GM23248 (cell line): ENCODE measurements around the gene UBE2C. TPM values are rescaled to one million over a fixed set of nuclear protein-coding genes. Genes with fewer than 3 reads are reported as not detected.

ENCODE experiments used
- DNase-seq: peaks from one replicate; pipeline ENCODE4 v3.0.0-alpha.2; 2015
- H2AFZ ChIP-seq: fragments of 200-600 bp; sonication (generic); 2 replicates; pipeline ENCODE4 v1.6.1; 2016; ENCODE audit warnings: antibody characterized with exemption
- H3F3A ChIP-seq: fragments of 200-600 bp; sonication (generic); 2 replicates; pipeline ENCODE4 v1.6.1; 2016; ENCODE audit warnings: mild to moderate bottlenecking, antibody characterized with exemption, mixed run types; ENCODE audit not compliant: insufficient read depth
- H3K27ac ChIP-seq: fragments of 200-600 bp; sonication (generic); 2 replicates; pipeline ENCODE4 v1.5.1; 2016; ENCODE audit warnings: mild to moderate bottlenecking
- H3K27me3 ChIP-seq: fragments of 200-600 bp; sonication (generic); replicated peaks from 2 replicates; pipeline ENCODE4 v1.6.1; 2016; ENCODE audit warnings: mild to moderate bottlenecking; ENCODE audit not compliant: insufficient read depth
- H3K36me3 ChIP-seq: fragments of 200-600 bp; sonication (generic); 2 replicates; pipeline ENCODE4 v1.6.1; 2016; ENCODE audit warnings: low read depth, mild to moderate bottlenecking
- H3K4me1 ChIP-seq: fragments of 200-600 bp; sonication (generic); 2 replicates; pipeline ENCODE4 v1.6.1; 2016; ENCODE audit warnings: mild to moderate bottlenecking; ENCODE audit not compliant: insufficient read depth
- H3K4me2 ChIP-seq: fragments of 200-600 bp; sonication (generic); one replicate; pipeline ENCODE4 v1.6.1; 2016; ENCODE audit warnings: mild to moderate bottlenecking; ENCODE audit not compliant: unreplicated experiment
- H3K4me3 ChIP-seq: fragments of 200-600 bp; sonication (generic); 2 replicates; pipeline ENCODE4 v1.5.1; 2016; ENCODE audit warnings: mild to moderate bottlenecking
- H3K79me2 ChIP-seq: fragments of 200-600 bp; sonication (generic); 2 replicates; pipeline ENCODE4 v1.6.1; 2016; ENCODE audit warnings: mild to moderate bottlenecking; ENCODE audit not compliant: insufficient read depth
- H3K9ac ChIP-seq: fragments of 200-600 bp; sonication (generic); 2 replicates; pipeline ENCODE4 v1.6.1; 2016; ENCODE audit warnings: mild to moderate bottlenecking
- H3K9me2 ChIP-seq: fragments of 200-600 bp; sonication (generic); 2 replicates; pipeline ENCODE4 v1.6.1; 2016; ENCODE audit warnings: mixed run types, mild to moderate bottlenecking, moderate library complexity; ENCODE audit not compliant: insufficient read depth
- H3K9me3 ChIP-seq: fragments of 200-600 bp; sonication (generic); one replicate; pipeline ENCODE4 v1.6.1; 2017; ENCODE audit warnings: low read depth
- H4K20me1 ChIP-seq: fragments of 200-600 bp; sonication (generic); 2 replicates; pipeline ENCODE4 v1.6.0; 2016; ENCODE audit not compliant: insufficient read depth
- EZH2 ChIP-seq: fragments of 200-600 bp; sonication (generic); IDR thresholded peaks from 2 replicates; pipeline ENCODE4 v1.6.1; 2018; ENCODE audit warnings: antibody characterized with exemption, mild to moderate bottlenecking; ENCODE audit not compliant: insufficient read depth, poor library complexity, severe bottlenecking
- EZH2phosphoT487 ChIP-seq: fragments of 200-600 bp; sonication (generic); IDR thresholded peaks from 2 replicates; pipeline ENCODE4 v1.6.1; 2018; ENCODE audit warnings: antibody characterized with exemption, moderate library complexity, mild to moderate bottlenecking, low read depth; ENCODE audit not compliant: insufficient read depth
- WGBS, 2 experiments: methylation state at CpG; one replicate each; pipeline ENCODE4 v1.1.6; 2015 to 2017; ENCODE audit warnings: low lambda C conversion rate in 2 of 2, low coverage in 1 of 2; ENCODE audit errors: missing lambda C conversion rate in 2 of 2; 5-methylcytosine and 5-hydroxymethylcytosine counted together
- in situ Hi-C: fragments of 300-500 bp; cut with MboI; formaldehyde crosslinking; loops from 2 replicates; pipeline ENCODE4 v1.15.0; 2020
- polyA plus RNA-seq: library from polyadenylated mRNA; unstranded; fragments of >200 nt; fragmentation: Nextera tagmentation; extraction: Ambion mirVana; gene quantifications from 2 replicates; pipeline ENCODE4 v1.2.1, GENCODE V29; 2016
- total RNA-seq: library from RNA; depleted of rRNA; stranded (reverse); fragments of >200 nt; shearing (Covaris generic); gene quantifications from 2 replicates; pipeline ENCODE4 v1.2.3, GENCODE V29; 2014

The UBE2C gene
- total and polyA plus RNA-seq, 2 experiments from 2014 or later: 33.8 to 69.2 TPM

DNA sequence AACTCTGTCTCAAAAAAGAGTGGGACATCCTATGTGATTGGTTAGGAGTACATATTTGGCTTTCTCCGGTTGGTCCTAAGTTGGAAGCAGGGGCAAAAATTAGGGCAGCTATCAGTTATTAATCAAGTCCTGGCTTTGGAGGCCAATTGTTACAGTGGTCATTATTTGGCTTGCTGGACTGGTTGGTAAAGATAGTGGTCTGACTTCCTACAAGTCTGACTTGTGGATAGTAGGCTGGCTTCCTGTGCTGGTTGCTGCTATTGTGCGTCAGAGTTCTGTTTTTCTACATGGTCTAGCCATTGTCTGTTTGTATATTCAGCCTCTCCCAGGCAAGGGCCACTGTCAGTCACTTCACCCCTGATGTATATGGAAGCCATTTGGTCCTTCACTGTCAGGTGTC, 37.8 kb downstream of the UBE2C start:
- Histone ChIP-seq H3K79me2 (peaks cover 20% of the 10 kb centered on the region), H3K9me2 (no peaks in the 10 kb centered on the region), H3K9ac (no peak overlapping the region), H3K36me3 (peaks cover 12% of the 10 kb centered on the region), H3K4me2 (no peak overlapping the region), H3K9me3 (no peaks in the 10 kb centered on the region), H3F3A (0 out of 2 replicates have a peak, but pooled peaks cover 10% of the 10 kb centered on the region), H3K27ac (no peak overlapping the region), H2AFZ (no peak overlapping the region), H3K27me3 (no peaks in the 10 kb centered on the region), H4K20me1 (no peaks in the 10 kb centered on the region), H3K4me3 (no peak overlapping the region), H3K4me1 (no peaks in the 10 kb centered on the region)
- 97% methylated on average over 2 of the region's 2 CpGs for WGBS, 2 experiments
- in situ Hi-C loops: no loop called here
- TF ChIP-seq EZH2phosphoT487: no peak
- no peak for DNase-seq

DNA sequence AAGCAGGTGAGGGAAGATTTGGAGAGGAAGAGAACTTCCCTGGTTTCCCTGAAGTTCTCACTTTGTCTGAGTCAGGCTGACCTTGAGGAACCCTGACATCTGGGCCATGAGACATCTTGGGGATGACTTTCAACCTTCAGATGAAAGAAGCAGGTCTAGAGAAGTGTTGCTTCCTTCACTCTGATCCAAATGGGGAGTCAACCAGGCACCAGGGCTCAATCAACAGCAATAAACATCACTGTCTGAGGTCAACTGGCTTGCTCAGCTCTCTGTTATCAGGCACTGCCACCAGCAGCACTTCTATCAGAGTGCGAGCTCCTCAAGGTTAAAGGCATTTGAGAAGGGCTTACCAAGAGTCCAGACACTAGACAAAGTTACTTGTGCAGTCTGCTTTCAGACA, 38.5 kb downstream of the UBE2C start:
- WGBS, 2 experiments: 95 to 100% methylated on average over 1 of the region's 1 CpG
- Histone ChIP-seq H4K20me1 (no peaks in the 10 kb centered on the region), H3K9ac (no peak overlapping the region), H3K4me3 (no peak overlapping the region), H3K79me2 (peaks cover 27% of the 10 kb centered on the region), H3K9me3 (no peaks in the 10 kb centered on the region), H3K4me2 (no peak overlapping the region), H3K9me2 (no peaks in the 10 kb centered on the region), H3K4me1 (peaks cover 2% of the 10 kb centered on the region; the same call in 1 of the 2 replicates), H2AFZ (no peak overlapping the region), H3K36me3 (peaks cover 12% of the 10 kb centered on the region), H3K27me3 (no peaks in the 10 kb centered on the region), H3K27ac (no peak overlapping the region), H3F3A (0 out of 2 replicates have a peak, but pooled peaks cover 10% of the 10 kb centered on the region)
- no peak for TF ChIP-seq EZH2phosphoT487
- TF ChIP-seq EZH2: no peak
- no peak for DNase-seq
- in situ Hi-C loops: no loop called here

DNA sequence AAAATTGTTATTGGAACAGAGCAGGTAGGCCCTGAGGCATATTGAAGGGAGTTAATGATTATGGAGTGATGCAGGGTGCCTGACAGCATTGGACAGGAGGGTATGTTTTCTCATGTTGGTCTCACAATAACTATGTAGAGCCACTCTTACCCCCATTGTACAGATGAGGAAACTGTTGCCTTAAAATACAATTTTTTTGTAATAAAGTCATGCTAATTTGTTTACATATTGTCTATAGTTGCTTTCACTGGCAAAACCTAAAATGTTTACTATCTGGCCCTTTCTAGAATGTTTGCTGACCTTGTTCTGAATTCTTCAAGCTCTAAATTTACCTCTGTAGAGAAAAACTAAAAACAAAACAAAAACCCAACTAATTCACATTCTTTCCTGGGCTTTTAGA, 39.1 kb downstream of the UBE2C start:
- in situ Hi-C loops: no loop called here
- TF ChIP-seq EZH2 (no peak), EZH2phosphoT487 (no peak)
- Histone ChIP-seq H3K4me2 (no peak overlapping the region), H4K20me1 (no peaks in the 10 kb centered on the region), H3K27me3 (no peaks in the 10 kb centered on the region), H2AFZ (no peak overlapping the region), H3K4me3 (no peak overlapping the region), H3K4me1 (peaks cover 7% of the 10 kb centered on the region; the same call in 1 of the 2 replicates), H3K9me2 (no peaks in the 10 kb centered on the region), H3K36me3 (peaks cover 10% of the 10 kb centered on the region), H3K9me3 (no peaks in the 10 kb centered on the region), H3F3A (0 out of 2 replicates have a peak, but pooled peaks cover 10% of the 10 kb centered on the region), H3K9ac (no peak overlapping the region), H3K79me2 (peaks cover 32% of the 10 kb centered on the region), H3K27ac (no peak overlapping the region)
- no peak for DNase-seq

DNA sequence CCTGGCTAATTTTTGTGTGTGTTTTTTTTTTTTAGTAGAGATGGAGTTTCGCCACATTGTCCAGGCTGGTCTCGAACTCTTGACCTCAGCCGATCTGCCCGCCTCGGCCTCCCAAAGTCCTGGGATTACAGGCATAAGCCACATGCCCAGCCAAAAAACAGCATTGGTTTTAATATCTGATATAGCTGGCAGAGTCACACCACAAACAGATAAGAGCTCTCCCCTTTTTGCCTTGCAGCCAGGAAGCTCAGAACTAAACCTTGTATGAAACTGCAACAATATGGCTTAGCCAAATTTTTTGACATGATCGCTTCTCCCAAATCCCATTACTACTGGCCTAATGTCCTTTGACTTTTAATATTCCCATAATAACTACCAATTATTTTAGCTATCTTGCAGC, 39.9 kb downstream of the UBE2C start:
- Histone ChIP-seq H3K36me3 (peaks cover 4% of the 10 kb centered on the region), H3K9me2 (no peaks in the 10 kb centered on the region), H3K4me1 (peaks cover 7% of the 10 kb centered on the region; the same call in 1 of the 2 replicates), H3K9me3 (no peaks in the 10 kb centered on the region), H3K27ac (no peak overlapping the region), H3F3A (0 out of 2 replicates have a peak, but pooled peaks cover 10% of the 10 kb centered on the region), H3K9ac (no peak overlapping the region), H3K4me3 (no peak overlapping the region), H4K20me1 (no peaks in the 10 kb centered on the region), H3K79me2 (peaks cover 38% of the 10 kb centered on the region), H2AFZ (no peak overlapping the region), H3K4me2 (no peak overlapping the region), H3K27me3 (no peaks in the 10 kb centered on the region)
- TF ChIP-seq EZH2: no peak
- TF ChIP-seq EZH2phosphoT487: no peak
- in situ Hi-C loops: no loop called here
- 97% methylated on average over 6 of the region's 6 CpGs for whole genome bisulfite sequencing, 2 experiments
- no peak for DNase-seq

DNA sequence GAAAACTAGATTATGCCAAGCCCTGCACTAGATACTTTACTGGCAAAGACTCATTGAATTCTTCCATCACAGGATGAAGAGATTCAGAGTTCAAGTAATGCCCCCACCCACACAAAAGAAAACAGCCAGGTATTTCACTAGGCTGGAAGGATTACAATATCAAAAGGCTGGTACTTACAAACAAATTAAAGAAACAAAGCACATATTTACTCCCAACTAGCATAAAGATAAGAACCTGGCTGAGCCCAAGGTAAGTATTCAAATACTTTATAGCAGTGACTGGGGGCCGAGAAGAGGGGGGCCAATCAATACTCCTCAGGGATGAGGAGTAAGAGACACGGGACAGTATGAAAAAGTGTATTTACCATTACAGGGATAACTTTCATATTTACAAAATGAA, 41.0 kb downstream of the UBE2C start:
- Histone ChIP-seq H3K9ac (no peak overlapping the region), H4K20me1 (no peaks in the 10 kb centered on the region), H3K4me2 (no peak overlapping the region), H3K9me3 (no peaks in the 10 kb centered on the region), H3K27ac (no peak overlapping the region), H3K36me3 (no peaks in the 10 kb centered on the region; the same call in none of the 2 replicates), H3K4me3 (no peak overlapping the region), H3K9me2 (no peaks in the 10 kb centered on the region), H2AFZ (no peak overlapping the region), H3K79me2 (peaks cover 43% of the 10 kb centered on the region), H3K4me1 (peaks cover 12% of the 10 kb centered on the region; the same call in 1 of the 2 replicates), H3K27me3 (no peaks in the 10 kb centered on the region), H3F3A (0 out of 2 replicates have a peak, but pooled peaks cover 10% of the 10 kb centered on the region)
- WGBS, 2 experiments: 55 to 63% methylated on average over 2 of the region's 2 CpGs
- in situ Hi-C loops: no loop called here
- TF ChIP-seq EZH2phosphoT487: no peak
- no peak for TF ChIP-seq EZH2
- no peak for DNase-seq
